ENCODE measurements around the gene NUTM2F.
"Not testable (repeated sequence)": the region's sequence is repeated elsewhere in the genome, so short reads cannot be mapped to it uniquely, and the experiment has no call there.

Gene NUTM2F

GRCh38 chr9:94328544-94328943 is at the start of gene NUTM2F:
Gene NUTM2F (minus strand): TSS chr9:94328644. CDS start chr9:94328623, 21 bp downstream.
- DNase-seq (ENCODE audit: low read depth, low spot score) = not testable (repeated sequence)

- peak; percentile 10 for DNase-seq (ENCODE audit: low read depth, low spot score)
Observed at GRCh38 chr9:94375197-94375596, 46.8 kb upstream of the NUTM2F start.

- peak; percentile 94 for DNase-seq (ENCODE audit: low read depth, low spot score)
Observed at GRCh38 chr9:94374176-94375056, 46.0 kb upstream of the NUTM2F start.

GRCh38 chr9:94373779-94374175 is 45.3 kb upstream of the NUTM2F start:
- DNase-seq (ENCODE audit: low read depth, low spot score) = not testable (repeated sequence)

DNA sequence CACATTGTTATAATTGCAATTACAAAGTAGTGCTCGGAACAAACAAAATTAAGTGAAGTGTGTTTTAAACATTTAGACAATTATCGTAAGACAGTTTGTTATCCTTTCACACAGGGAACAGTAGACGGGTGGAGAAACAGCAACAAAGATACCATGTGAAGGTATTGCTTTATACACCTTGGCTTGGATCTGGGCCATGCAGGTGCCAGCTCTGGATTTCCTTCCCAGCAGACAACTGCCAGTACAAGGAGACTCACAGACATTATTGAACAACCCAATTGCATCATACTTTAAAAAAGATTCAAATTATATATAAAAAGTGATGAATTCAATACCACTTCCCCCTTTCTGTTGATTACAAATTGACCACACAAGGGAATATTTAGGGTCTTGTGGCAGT is 41.8 kb upstream of the NUTM2F start:
- not testable (repeated sequence) for DNase-seq (ENCODE audit: low read depth, low spot score)

DNA sequence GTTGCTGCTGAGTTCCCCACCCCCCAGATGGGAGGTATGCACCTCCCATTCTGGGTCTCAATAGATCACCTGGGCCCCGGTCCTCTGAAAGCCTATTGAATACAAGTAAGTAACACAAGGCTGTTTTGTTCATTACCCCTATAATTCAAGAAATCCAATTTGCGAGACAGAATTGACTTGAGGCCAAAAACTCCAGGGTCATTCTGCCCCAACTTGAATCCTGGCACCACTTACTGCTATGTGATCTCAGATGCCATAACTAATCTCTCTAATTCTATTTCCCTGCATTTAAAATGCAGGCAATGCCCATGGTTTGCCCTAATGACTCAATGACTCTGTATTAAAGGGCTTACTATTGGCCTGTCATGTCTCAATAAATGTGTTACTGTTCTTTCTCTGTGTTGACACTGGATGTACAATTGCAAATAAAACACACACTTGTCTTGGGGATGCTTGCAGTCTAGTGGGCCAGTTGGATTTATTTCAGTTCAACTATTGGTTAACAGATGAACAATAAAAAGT is 35.7 kb upstream of the NUTM2F start:
- not testable (repeated sequence) for DNase-seq (ENCODE audit: low read depth, low spot score)

DNA sequence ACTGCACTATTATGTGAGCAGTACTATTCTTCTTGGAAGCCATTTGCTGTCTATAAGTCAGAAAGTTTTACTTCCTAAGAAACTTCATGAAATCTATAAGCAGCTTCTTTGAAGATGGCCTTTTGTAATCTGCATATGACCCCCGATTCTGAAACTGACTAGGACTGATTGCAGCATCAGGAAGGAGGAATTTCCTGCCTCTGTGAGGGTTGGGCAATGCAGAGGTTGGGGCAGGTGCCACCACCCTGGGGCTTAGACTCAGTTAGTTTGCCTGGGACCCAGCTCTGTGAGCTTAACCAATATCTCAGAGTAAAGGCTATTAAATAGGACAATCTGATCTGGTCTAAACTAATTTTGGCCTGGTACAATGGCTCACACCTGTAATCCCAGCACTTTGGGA is 28.7 kb upstream of the NUTM2F start:
- not testable (repeated sequence) for DNase-seq (ENCODE audit: low read depth, low spot score)

GRCh38 chr9:94351901-94352723 is 23.7 kb upstream of the NUTM2F start:
- not testable (repeated sequence) for DNase-seq (ENCODE audit: low read depth, low spot score)

DNA sequence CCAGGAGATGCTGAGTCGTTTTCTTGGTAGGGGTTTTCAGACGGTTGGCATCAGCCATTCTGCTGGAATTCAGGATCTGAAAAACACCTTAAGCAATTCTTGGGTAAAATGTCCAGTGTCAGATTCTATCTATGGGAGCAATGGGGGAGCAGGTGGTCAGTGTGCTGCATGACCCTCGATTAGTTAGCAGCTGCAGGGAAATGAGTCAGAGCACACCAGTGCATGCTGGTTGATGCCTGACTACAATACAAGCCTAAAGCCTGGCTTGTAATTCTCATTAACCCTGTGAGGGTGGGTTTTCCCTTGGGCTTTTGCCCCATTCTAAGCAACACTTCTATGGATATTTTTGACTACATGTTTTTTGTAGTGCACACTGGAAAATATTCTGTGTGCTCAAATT is 20.3 kb upstream of the NUTM2F start:
- DNase-seq (ENCODE audit: low read depth, low spot score) = not testable (repeated sequence)

GRCh38 chr9:94347451-94347850 is 19.0 kb upstream of the NUTM2F start:
- peak; percentile 3 for DNase-seq (ENCODE audit: low read depth, low spot score)

DNA sequence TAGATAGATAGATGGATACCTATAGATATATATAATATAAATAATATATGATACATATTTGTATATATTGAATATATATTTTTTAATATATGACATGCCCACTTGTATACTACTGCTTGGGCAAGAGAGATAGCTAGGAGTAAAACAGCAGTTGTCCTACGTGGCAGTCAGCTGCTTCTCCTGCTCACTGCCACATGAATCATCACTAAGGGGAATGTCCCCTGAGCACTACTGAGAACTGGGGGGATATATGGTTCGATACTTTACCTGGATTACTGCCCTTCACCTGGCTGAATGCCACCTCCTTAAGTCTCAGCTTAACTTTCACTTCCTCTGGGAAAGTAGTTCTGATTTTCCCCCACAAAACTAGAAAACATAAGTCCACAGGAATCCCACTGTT is 13.3 kb upstream of the NUTM2F start:
- DNase-seq (ENCODE audit: low read depth, low spot score) = not testable (repeated sequence)

DNA sequence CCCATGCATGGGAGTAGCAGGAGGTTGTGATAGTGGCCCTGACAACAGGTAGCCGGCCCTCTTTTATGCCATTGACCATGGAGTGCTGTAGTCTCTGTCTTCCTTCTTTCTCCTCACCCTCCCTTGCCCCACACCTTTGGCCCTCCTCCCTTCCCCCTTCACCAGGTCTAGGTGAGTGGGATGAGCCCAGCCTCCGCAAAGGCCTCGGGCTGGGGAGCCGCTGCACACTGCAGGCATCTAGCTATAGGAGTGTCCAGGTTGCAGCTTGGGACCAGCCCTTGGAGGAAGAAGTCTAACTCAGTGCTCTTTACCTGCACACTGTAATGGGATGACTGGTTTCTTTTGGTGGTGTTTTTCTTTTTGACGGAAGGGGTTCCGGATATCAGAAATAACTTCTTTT is 12.3 kb upstream of the NUTM2F start:
- not testable (repeated sequence) for DNase-seq (ENCODE audit: low read depth, low spot score)

- not testable (repeated sequence) for DNase-seq (ENCODE audit: low read depth, low spot score)
Observed at GRCh38 chr9:94339657-94340056, 11.2 kb upstream of the NUTM2F start.

DNA sequence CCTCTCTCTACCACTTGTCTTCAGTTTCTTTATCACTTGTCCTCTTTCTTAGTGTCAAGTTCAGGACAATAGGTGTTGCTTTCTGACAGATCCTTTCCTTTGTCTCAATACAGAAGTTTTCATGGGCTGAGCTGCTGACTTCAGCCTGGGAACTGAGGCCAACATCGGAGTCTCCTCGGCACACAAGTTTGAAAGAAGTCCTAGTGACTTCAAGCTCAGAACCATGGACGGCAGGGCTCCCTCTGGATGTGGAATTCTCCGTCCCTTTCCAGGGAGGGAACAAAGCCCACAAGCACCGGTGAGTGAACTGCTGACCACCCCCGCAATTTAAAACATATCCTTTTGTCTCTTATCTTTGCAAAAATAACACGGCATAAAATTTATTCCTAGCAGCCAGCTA is 10.3 kb upstream of the NUTM2F start:
- not testable (repeated sequence) for DNase-seq (ENCODE audit: low read depth, low spot score)

- DNase-seq (ENCODE audit: low read depth, low spot score) = not testable (repeated sequence)
Observed at GRCh38 chr9:94336445-94336844, 8.0 kb upstream of the NUTM2F start.

DNA sequence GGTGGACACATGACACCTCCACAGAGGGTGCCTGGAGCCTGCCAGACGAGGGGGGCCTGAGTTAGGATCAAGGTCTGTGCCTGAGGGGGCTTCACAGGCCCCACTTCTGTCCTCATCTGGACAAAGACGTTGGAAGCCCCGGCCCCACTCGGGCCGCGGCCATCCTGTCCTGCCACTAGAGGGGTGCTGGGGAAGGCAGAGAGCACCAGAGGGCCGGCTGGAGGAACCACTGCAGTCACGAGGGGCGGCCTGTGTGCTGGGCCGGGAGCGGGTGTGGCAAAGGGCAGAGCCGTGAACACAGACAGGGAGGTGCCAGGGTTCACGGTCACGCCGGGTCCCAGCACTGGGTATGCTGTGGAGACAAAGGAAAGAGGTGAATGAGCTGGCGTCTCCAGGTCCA is 2.9 kb downstream of the NUTM2F start:
- not testable (repeated sequence) for DNase-seq (ENCODE audit: low read depth, low spot score)

GRCh38 chr9:94323153-94323798 is 5.2 kb downstream of the NUTM2F start:
- not testable (repeated sequence) for DNase-seq (ENCODE audit: low read depth, low spot score)

- not testable (repeated sequence) for DNase-seq (ENCODE audit: low read depth, low spot score)
Observed at GRCh38 chr9:94322342-94322940, 6.0 kb downstream of the NUTM2F start.

- not testable (repeated sequence) for DNase-seq (ENCODE audit: low read depth, low spot score)
Observed at GRCh38 chr9:94317949-94318657, 10.3 kb downstream of the NUTM2F start.

DNA sequence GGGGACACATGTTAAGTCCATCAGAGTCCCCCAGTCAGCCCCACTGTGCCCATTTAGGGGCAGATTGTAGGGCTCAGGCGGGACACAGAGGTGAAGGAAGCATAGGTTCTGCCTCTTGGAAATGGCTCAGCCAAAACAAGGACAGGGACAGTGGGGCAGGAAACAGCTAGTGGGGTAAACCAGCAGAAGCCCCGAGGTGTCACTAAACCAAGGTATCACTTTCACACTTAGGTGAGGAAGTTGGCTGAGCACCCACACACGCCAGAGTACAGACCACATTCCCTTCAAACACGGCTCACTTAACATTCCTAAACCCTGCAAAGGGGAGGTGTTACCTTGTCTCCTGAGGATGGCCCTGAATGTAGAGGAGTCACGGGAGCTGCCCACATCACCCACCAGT is 12.2 kb downstream of the NUTM2F start:
- not testable (repeated sequence) for DNase-seq (ENCODE audit: low read depth, low spot score)
